Breast epithelium (tissue), 4 donors: ENCODE data around the gene SPINK5. TPM values are rescaled to one million over a fixed set of nuclear protein-coding genes. Genes with fewer than 3 reads are reported as not detected.
A peak's percentile ranks its signal among the peaks of the same experiment; 100 is the strongest.

Source experiments
- DNase-seq, 2 donors: peaks; one replicate each; pipeline ENCODE4 v3.0.0-alpha.2; 2019; ENCODE audit warnings: low spot score in 2 of 2
- H3K27ac ChIP-seq, 2 donors: fragments of 200-600 bp; sonication (generic) in 1 of 2; one replicate each; pipeline ENCODE4 v1.5.1; 2016 to 2019; ENCODE audit warnings: mild to moderate bottlenecking in 1 of 2
- H3K27me3 ChIP-seq, 2 donors: fragments of 200-600 bp; sonication (generic) in 1 of 2; one replicate each; pipeline versions ENCODE4 v1.5.1 to v1.6.0; 2017 to 2019; ENCODE audit warnings: control low read depth in 1 of 2, mild to moderate bottlenecking in 1 of 2
- H3K36me3 ChIP-seq: fragments of 200-600 bp; one replicate; pipeline ENCODE4 v1.5.1; 2019
- H3K4me1 ChIP-seq, 2 donors: fragments of 200-600 bp; sonication (generic); one replicate each; pipeline ENCODE4 v1.5.1; 2016 to 2019; ENCODE audit warnings: control low read depth in 1 of 2
- H3K4me3 ChIP-seq, 3 donors: fragments of 200-600 bp; sonication (generic); 1 replicate in 2 of 3; 2 replicates in 1 of 3; pipeline ENCODE4 v1.5.1; 2016 to 2019; ENCODE audit warnings: mild to moderate bottlenecking in 3 of 3, moderate library complexity in 2 of 3
- H3K9me3 ChIP-seq, 2 donors: fragments of 200-600 bp; sonication (generic) in 1 of 2; one replicate each; pipeline ENCODE4 v1.5.1; 2016 to 2019; ENCODE audit warnings: control low read depth in 1 of 2
- POLR2A ChIP-seq: fragments of 450-650 bp; IDR thresholded peaks from one replicate; pipeline ENCODE4 v1.6.1; 2016; ENCODE audit warnings: antibody characterized with exemption, mild to moderate bottlenecking, moderate library complexity
- POLR2AphosphoS5 ChIP-seq, 3 donors: sonication (generic); formaldehyde crosslinking; IDR thresholded peaks; one replicate each; pipeline ENCODE4 v1.6.1; 2017; ENCODE audit warnings: antibody characterized with exemption in 3 of 3
- intact Hi-C: fragments of 100-400 bp; cut with DNase I; formaldehyde crosslinking; loops from one replicate; pipeline ENCODE4 v1.15.1; 2023; ENCODE audit warnings: low total_unique reads
- total RNA-seq, 3 donors: library from RNA; depleted of rRNA; stranded (reverse); fragments of >200 nt; gene quantifications; one replicate each; pipeline ENCODE4 v1.1.0, GENCODE V29; 2016
- TF ChIP-seq, protein P1 (sequence below), 3 donors: fragments of 450-650 bp; IDR thresholded peaks; one replicate each; pipeline ENCODE4 v1.5.1; 2016 to 2017; ENCODE audit warnings: antibody characterized with exemption in 3 of 3, mild to moderate bottlenecking in 3 of 3, moderate library complexity in 3 of 3

Gene SPINK5
- total RNA-seq, 3 donors from 2014 or later: under 0.01 to 0.16 TPM; not detected in 1

DNA sequence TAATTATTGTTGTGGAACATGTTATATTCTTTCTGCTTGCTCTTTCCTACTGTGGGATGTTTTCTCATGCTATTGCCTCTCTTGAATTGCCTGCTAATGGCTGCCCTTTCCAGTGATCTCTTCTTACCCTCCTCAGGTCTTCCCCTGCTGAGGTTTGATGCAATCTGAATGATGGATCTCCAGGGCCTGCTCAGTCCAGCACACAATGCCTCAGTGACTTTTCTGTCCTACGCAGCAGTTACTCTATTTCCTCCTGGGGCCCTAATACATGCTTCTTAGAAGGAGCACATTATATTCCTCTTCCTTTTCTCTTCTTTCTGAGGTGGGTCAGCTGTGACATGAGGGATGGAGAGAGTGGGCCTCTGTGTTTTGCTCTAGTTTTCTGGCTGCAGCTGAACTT is 104.5 kb downstream of the SPINK5 start, which contains the start of gene SPINK14:
Gene SPINK14 (plus strand): TSS at position 301 of the 400 bp plus-strand sequence. CDS start 1,187 bp downstream, outside the sequence.
- TF ChIP-seq POLR2AphosphoS5 (IDR thresholded peaks at IDR 0.05) (no peak), POLR2A (no peak)
- TF ChIP-seq, protein P1, sequence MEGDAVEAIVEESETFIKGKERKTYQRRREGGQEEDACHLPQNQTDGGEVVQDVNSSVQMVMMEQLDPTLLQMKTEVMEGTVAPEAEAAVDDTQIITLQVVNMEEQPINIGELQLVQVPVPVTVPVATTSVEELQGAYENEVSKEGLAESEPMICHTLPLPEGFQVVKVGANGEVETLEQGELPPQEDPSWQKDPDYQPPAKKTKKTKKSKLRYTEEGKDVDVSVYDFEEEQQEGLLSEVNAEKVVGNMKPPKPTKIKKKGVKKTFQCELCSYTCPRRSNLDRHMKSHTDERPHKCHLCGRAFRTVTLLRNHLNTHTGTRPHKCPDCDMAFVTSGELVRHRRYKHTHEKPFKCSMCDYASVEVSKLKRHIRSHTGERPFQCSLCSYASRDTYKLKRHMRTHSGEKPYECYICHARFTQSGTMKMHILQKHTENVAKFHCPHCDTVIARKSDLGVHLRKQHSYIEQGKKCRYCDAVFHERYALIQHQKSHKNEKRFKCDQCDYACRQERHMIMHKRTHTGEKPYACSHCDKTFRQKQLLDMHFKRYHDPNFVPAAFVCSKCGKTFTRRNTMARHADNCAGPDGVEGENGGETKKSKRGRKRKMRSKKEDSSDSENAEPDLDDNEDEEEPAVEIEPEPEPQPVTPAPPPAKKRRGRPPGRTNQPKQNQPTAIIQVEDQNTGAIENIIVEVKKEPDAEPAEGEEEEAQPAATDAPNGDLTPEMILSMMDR (IDR thresholded peaks at IDR 0.05): no peak
- H3K9me3 ChIP-seq: no peaks in the 10 kb centered on the region
- no peaks in the 10 kb centered on the region for H3K27me3 ChIP-seq
- intact Hi-C loops: no loop called here
- H3K4me1 ChIP-seq: no peaks in the 10 kb centered on the region
- no peak for DNase-seq
- H3K36me3 ChIP-seq: no peaks in the 10 kb centered on the region
- no peak within 1 kb of the TSS for H3K4me3 ChIP-seq
- no peak within 1 kb of the TSS for H3K27ac ChIP-seq

DNA sequence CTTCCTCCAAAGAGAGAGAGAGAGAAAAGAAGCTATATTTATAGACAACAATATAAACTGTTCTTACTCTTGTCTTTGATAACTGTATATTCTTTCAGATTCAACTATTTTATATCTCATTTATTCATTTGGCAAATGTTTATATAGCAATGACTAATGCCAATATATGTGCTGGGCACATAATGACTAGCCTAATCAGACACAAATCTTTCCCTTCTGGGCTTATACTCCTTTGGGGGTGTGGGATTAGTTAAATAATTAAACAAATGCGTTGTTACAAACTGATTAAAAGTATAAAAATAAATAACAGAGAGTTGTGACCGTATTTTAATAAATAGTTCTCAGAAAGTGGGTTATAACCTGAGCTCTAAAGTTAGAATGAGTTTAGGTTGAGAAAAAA is 108.6 kb downstream of the SPINK5 start:
- no peak overlapping the region for H3K4me3 ChIP-seq
- intact Hi-C loops: no loop called here
- TF ChIP-seq POLR2A (no peak), POLR2AphosphoS5 (IDR thresholded peaks at IDR 0.05) (no peak)
- TF ChIP-seq, protein P1 (IDR thresholded peaks at IDR 0.05): no peak
- no peak overlapping the region for H3K27ac ChIP-seq
- no peaks in the 10 kb centered on the region for H3K27me3 ChIP-seq
- H3K36me3 ChIP-seq: no peaks in the 10 kb centered on the region
- H3K9me3 ChIP-seq: no peaks in the 10 kb centered on the region
- no peak for DNase-seq
- no peaks in the 10 kb centered on the region for H3K4me1 ChIP-seq

DNA sequence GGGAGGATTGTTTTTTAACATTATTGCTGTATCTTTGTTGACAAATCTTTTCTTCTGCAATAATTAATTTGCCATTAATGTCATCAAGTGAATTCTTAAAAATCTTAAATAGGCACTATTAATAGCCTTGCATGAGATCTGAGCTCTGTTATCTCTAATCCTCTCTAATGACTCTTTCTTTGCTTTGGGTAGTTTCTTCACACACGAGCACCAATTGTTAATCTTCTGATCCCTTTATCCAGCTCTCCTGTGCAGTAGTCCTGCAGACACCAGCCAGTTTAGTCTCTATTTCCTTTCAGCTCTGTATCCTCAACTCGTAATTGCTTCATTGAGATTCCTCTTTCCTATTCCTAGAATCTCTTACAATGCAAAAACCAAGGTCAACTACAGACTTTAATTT is 112.7 kb downstream of the SPINK5 start:
- intact Hi-C loops: no loop called here

DNA sequence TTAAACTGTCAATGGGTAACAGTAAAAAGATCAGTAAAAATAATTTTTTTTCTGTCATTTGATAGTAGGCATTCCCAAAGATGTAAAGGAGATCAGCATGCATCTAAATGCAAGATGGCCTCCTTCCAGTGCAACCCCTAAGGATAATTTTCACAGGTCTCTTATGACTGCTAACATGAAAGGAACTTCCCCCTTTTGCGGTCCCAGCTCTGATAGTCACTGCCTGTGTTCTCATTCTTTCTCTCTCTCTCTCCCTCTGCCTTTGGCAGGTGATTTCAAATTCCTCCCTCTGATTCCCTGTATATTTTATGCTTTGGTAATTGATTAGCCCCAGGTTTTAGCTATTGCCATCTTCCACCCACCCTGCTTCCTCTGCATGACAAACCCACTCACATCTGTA is 113.4 kb downstream of the SPINK5 start:
- TF ChIP-seq POLR2A (no peak), POLR2AphosphoS5 (IDR thresholded peaks at IDR 0.05) (no peak)
- TF ChIP-seq, protein P1 (IDR thresholded peaks at IDR 0.05): no peak
- no peak overlapping the region for H3K27ac ChIP-seq
- DNase-seq: no peak
- H3K9me3 ChIP-seq: no peaks in the 10 kb centered on the region
- H3K4me1 ChIP-seq: no peaks in the 10 kb centered on the region
- H3K36me3 ChIP-seq: no peaks in the 10 kb centered on the region
- intact Hi-C loops: no loop called here
- H3K4me3 ChIP-seq: no peak overlapping the region
- no peaks in the 10 kb centered on the region for H3K27me3 ChIP-seq

More for the DNA sequence above, 112.7 kb downstream of the SPINK5 start:
- Histone ChIP-seq H3K27me3 (no peaks in the 10 kb centered on the region), H3K27ac (no peak overlapping the region), H3K9me3 (no peaks in the 10 kb centered on the region), H3K4me1 (no peaks in the 10 kb centered on the region), H3K36me3 (no peaks in the 10 kb centered on the region), H3K4me3 (no peak overlapping the region)
- TF ChIP-seq POLR2AphosphoS5 (IDR thresholded peaks at IDR 0.05) (no peak), POLR2A (no peak)
- TF ChIP-seq, protein P1 (IDR thresholded peaks at IDR 0.05): no peak
- no peak for DNase-seq

DNA sequence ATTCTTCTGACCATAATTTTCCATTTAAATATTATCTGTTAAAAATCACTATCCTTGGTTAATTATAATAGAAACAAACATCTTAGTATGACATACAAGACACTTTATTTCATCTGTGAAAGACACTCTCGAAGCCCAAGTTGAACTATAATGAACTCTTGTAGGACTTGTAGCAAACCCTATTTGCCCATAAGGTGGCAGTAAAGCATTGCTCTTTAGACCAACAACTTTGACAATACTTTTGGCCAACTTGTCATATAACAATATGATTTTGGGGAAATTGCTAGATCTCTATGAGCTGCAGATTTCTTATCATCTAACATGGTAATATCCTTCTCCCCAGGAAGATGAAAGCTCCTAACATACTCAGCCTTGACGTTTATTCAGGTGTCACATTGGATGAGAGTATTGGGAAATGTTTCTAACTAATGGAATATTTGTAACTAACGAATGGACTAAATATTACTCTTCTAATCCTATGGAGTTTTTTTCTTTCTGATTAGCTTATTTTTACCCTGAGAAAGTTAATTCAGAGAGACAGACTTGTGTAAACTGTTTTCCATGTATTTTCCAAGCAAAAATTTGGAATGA is 115.5 kb downstream of the SPINK5 start:
- no peak for DNase-seq
- TF ChIP-seq, protein P1 (IDR thresholded peaks at IDR 0.05): peak; percentile 45 to 61 (median 50)
- no peak for TF ChIP-seq POLR2AphosphoS5 (IDR thresholded peaks at IDR 0.05)
- Histone ChIP-seq H3K36me3 (no peaks in the 10 kb centered on the region), H3K27me3 (no peaks in the 10 kb centered on the region), H3K27ac (no peak overlapping the region), H3K4me1 (no peaks in the 10 kb centered on the region), H3K4me3 (no peak overlapping the region), H3K9me3 (no peaks in the 10 kb centered on the region)
- intact Hi-C loops: no loop called here
